ENCODE results near the gene PRKCB.

- no peak for TF ChIP-seq REST (IDR thresholded peaks at IDR 0.05; ENCODE audit: insufficient replicate concordance, low read depth)
- TF ChIP-seq, protein P1, sequence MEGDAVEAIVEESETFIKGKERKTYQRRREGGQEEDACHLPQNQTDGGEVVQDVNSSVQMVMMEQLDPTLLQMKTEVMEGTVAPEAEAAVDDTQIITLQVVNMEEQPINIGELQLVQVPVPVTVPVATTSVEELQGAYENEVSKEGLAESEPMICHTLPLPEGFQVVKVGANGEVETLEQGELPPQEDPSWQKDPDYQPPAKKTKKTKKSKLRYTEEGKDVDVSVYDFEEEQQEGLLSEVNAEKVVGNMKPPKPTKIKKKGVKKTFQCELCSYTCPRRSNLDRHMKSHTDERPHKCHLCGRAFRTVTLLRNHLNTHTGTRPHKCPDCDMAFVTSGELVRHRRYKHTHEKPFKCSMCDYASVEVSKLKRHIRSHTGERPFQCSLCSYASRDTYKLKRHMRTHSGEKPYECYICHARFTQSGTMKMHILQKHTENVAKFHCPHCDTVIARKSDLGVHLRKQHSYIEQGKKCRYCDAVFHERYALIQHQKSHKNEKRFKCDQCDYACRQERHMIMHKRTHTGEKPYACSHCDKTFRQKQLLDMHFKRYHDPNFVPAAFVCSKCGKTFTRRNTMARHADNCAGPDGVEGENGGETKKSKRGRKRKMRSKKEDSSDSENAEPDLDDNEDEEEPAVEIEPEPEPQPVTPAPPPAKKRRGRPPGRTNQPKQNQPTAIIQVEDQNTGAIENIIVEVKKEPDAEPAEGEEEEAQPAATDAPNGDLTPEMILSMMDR (IDR thresholded peaks at IDR 0.05; ENCODE audit: insufficient read depth, low read length), result no peak
These were observed 64.1 kb downstream of the PRKCB start for GRCh38 chr16:23899869-23900268.

All from HL-60 (cell line).